Limb (tissue), 2 donors: ENCODE data around the gene FAAP100.

Experiments used
- DNase-seq, 2 donors: peaks; one replicate each; pipeline ENCODE4 v3.0.0-alpha.2; 2016; ENCODE audit errors: extremely low spot score in 2 of 2

Gene FAAP100

DNA sequence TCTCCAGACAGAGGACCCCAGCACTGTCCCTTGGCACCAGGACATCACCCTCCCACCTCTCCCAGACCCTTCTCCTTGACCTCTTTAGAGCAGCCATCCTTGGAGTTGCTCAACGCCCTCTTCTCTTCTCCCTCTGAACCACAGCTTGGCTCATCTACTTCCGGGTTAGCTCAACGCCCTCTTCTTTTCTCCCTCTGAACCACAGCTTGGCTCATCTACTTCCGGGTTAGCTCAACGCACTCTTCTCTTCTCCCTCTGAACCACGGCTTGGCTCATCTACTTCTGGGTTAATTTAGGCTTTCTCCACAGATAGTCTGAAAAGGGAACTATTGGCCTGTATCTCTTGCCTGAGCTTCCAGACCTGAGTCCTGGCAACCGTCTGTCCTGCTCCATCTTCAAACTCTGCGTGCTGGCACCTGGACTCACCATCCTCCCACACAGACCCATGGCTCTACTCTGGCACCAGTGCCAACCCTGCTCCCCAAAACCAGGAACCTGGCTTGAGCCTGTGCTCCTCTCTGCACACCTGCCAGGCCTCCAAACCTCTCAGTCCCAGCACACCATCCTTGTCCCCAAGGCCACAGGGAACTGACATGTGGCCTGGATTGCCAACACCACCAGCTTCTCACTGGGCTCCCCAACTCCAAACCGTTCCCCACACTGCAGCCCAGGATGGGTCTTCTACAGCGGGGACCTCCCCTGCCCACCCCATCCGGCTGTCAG is 25.3 kb upstream of the FAAP100 start:
- DNase-seq: no peak

DNA sequence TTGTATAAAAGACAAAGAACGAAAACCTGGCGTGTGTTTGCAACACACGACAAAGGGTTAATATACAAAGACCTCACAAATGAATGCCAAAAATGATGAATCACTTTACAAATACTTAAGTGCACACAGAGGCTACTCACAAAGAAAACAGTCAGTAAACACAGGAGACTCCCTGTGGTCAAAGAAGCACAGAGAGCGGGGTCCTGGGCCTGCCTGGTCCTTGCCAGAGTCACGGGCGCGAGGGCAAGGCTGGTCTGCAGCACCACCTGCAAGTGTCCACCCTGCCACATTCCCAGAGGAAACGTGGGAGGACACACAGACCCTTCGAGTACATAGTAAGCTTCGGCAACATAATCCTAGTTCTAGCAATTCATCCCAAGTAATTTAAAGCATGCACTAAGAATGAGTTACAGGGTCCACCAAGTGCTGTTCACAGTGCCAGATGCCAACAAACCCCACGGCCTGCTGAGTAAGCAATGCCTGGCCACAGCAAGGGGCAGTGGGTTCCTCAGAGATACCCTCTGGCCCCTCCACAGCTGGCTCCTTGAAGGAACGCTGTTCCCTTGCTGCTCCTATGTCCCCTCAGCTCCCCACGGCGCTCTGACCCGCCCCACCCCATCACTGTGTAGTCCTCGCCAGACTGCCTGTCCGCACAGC is 24.6 kb upstream of the FAAP100 start:
- no peak for DNase-seq

DNA sequence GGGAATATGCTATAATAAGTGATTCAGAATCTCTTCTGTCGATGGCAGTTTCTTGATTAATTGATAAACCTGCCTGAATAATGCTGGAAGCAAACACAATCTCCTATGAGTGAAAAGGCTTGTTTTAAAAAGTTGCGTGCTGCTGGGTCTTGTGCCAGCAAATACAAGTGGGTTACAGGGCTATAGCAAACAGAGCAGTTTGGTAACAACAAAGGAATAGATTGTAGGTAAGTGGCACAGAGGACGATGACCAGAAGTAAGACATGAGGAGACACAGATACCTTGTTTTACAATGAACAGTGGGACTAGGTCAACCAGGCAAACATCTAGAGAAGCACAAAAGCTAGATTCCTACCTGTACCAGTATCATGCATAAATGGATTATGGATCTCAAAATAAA is 23.7 kb upstream of the FAAP100 start:
- DNase-seq: no peak

DNA sequence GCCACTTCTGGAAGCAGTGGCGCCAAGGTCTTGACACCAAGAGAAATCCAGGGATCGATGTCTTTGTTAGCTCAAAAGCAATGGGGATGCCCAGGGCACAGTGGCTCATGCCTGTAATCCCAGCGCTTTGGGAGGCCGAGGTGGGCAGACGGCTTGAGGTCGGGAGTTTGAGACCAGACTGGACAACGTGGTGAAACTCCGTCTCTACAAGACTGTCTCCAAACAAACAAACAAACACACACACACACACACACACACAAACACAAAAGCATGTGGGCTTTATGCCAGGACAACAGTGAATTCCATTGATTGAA is 22.4 kb upstream of the FAAP100 start:
- no peak for DNase-seq

DNA sequence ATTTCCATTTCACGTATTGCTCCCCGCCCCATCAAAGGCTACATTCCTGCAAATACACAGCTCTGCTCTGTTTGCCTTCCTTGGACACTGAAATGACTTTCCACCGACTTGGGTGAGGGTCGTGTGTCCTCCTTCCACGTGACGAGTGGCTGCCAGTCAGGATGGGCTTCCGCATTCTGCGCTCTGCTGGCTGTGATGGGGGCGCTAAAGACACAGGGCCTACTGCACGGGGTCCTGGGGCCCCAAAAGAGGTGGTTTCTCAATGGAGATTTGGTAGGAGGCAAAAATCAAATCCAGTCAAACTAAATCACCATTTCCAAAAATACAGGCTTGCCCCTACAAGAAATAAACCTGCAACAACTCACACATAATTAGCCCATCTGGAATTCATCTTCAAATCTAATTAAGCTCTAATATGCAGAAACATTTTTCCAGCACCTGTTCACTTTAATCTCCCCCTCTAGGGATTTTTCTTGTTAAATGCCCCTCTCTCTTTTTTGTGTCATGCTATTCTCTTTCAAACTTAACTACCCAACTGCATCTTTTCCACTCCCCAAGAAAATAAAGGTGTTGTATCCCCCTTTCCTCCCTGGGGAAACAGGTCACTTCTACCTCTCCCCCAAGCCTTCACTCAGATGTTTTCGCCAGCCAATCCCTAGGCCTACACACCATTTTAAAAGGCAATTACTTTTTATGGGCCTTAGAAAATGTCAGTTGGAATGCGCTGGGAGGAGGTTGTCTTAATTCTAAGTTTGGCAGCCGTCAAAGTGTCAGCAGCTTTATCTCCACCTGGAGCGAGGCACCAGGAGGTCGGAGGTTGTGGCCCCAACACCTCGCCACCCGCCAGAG is 21.9 kb upstream of the FAAP100 start:
- DNase-seq: no peak

DNA sequence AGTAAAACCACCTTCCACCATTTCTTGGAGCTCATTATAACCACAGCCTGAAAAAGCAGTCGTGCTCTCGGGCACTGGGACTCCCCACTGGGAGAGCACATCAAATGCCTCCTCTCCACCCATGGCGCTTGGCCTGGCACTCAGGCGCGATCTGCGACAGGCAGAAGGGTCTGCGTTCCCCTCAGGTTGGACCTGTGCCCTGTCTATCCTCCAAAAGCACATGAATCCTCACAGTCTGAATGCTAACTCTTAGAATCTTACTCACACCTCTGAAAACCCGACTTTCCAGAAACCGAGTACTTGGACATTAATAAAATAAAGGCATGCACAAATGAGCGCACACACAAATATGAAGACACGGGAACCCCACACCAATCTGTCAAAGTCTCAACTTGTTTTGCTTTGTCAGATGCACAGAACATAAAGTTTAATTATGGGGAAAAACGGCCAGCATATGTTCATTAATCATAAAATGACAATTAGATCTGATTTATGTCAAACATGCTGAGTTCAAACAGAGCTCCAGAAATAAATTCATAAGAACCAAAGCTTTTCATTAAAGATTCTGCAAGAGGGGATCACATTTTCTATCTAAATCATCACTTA is 20.5 kb upstream of the FAAP100 start:
- DNase-seq: no peak

DNA sequence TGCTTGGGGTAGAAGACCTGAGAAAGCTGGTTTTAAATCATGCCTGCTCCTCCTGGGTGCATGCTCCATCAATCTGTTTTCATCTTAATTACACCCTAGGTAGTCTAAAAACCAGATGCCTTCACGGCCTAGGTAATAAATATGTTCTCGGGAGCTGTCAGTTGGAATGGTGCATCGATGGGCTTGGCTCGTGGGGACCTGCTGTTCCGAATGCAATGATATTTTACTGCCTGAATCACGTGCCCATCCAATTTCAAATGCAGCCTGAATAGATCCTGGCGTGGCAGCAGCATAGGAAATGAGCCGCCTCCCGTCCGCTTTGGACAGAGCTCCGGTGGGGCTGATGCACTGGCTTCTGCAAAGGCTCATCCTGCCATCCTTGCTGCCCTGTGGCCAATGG is 18.8 kb upstream of the FAAP100 start:
- DNase-seq: no peak

DNA sequence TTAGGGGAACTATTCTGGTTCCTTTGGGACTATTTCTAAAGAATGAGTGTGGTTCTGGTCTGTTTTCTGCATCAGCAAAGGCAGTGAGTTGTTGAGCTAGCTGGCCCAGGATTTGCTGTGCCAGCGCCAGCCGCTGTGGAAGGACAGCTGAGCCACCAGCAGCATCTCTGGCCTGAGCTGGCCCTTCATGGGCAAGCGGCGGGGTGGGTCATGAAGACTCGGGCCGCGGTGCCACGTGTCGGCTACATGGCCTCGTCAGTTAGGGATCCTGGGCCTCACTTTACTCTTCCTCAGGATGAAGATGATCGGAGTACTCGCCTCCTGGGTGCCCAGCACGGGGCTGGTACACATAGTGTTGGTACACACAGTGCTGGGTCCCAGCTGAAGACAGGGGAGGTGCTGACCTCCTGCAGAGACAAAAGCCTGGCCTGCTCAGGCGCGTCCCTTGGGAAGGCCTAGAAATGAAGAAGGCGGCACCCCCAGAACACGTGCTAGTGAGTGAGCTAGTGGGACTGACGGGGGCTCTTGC is 17.9 kb upstream of the FAAP100 start:
- no peak for DNase-seq

DNA sequence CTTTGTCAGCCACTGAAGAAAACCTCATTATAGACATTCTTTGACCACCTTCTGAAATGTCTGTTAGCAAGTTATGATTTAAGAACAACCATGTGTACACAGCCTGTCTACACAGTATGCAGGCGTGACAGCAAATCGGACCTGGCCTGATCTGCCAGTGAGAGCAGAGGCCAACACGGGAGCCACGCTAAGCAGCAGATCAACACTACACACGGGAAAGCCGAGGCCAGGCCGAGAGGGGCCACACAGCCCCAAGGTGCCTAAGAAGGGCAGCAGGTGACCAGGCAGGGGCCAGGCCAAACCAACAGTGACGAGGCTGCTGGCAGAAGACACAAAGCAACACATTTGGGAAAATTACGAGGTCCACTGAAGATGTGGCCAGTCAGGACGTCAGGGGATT is 16.3 kb upstream of the FAAP100 start:
- DNase-seq: no peak

DNA sequence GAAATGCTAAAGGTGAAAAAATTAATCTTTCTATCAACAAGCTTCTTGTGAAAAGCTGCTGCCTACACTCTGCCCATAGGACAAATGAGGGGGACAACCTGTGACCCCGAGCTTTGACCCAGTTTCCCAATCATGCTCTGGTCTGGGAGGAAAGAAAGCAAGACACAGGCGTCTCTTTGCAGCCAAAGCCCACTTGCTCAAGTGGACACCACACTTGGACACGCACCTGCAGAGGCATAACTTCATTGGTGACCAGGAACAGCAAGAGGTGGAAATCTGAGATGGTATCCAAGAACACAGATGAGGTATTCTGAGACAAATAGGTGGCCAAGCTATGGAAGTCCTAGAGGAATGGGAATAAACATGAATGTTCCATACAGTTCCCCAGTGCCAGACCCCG is 15.0 kb upstream of the FAAP100 start:
- DNase-seq: no peak

DNA sequence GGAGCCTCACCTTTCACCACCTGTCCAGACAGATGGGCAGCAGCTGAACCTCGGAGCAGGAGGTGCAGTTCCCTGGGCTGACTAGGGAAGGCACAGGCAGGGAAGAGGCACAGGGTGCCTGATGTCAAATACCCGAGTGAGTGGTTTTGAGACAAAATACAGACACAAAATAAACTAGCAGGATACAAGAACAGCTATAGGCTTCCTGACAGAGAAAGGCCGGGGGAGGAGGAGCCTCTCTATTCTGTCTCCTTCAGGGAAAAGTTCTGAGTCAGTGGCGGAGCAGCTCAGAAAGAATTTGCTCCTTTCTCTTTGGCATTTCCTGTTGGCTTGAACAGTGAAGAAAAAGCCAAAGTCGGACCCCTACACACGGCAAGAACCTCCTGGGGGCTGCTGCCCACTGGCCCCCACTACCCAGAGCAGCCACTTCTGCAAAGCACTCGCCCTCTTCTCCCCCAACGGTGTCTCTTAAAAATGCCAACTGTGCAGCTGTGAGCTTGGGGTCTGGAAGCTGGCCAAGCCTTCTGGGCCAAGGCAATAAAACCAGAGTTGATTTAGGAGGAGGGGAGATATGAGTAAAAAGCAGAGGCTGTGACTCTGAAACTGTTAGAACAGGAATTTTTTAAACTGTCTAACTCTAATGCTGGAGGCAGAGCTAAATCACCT is 14.4 kb upstream of the FAAP100 start:
- DNase-seq: peak; percentile 80 to 87

DNA sequence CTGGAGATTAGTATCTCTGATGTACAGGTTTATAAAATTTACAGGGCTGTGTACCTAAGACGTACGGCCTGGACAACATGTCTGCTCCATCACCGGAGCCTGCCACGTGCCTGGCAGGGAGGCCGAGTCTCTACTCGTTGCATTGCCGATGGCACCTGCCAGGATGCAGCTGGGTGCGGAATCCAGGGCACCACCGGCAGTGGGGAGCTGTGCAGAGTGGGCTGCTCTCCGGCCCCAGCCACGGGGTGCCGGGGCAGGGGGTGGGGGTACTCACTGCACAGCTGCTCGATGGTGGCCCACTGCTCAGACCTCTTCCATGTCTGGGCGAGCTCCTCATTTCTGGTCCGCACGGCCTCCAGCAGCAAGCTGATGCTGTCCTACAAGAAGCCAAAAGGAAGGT is 13.1 kb upstream of the FAAP100 start:
- DNase-seq: no peak

DNA sequence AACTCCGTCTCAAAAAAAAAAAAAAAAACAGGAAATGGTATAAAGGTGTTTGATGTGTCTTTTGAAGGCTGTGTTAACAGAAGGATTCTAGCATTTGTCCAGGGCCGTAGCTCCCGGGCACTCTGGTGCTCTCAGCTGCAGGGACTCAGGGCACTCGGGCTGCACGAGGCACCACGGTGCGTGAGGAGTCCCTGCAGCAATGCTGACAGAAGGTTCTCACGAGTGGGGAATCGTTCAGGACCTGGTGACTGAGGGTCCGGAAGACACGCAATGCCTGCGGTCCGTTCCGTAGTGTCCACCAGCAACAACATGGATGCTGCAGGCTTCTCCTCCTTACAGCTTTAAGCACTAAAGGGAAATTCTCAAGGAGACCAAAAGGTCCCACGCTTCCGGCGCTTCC is 12.6 kb upstream of the FAAP100 start:
- no peak for DNase-seq

DNA sequence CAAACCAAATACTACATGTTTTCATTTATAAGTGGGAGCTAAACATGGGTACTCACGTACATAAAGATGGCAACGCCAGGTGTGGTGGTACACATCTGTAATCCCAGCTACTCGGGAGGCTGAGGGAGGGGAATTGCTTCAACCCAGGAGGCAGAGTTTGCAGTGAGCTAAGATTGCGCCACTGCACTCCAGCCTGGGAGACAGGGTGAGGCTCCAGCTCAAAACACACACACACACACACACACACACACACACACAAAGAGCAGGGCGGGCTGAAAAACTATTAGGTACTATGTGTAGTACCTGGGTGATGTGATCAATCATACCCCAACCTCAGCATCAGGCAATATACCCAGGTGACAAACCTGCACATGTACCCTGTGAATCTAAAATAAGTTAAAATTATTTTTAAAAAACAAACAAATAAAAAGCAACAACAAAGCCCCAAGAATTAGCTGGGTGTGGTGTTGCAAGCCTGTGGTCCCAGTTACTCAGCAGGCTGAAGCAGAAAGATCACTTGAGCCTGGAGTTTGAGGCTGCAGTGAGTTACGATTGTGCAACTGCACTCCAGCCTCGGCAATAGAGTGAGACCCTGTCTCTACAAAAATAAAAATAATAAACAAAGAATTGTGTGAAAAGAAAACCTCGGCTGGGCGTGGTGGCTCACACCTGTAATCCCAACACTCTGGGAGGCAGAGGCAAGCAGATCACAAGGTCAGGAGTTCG is 11.9 kb upstream of the FAAP100 start:
- DNase-seq: no peak

DNA sequence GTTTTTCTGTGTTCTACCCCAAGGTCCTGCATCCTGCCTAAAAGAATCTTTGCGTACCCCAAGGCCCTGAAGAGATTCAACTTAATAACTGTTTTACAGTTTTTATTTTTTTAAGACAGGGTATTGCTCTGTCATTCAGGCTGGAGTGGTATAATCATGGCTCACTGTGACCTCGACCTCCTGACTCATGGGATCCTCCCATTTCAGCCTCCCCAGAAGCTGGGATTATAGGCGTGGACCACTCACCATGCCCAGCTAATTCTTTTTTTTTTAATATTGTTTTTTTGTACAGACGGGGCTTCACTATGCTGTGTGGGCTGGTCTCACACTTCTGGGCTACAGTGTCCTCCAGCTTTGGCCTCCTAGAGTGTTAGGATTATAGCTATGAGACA is 9.3 kb upstream of the FAAP100 start:
- no peak for DNase-seq

DNA sequence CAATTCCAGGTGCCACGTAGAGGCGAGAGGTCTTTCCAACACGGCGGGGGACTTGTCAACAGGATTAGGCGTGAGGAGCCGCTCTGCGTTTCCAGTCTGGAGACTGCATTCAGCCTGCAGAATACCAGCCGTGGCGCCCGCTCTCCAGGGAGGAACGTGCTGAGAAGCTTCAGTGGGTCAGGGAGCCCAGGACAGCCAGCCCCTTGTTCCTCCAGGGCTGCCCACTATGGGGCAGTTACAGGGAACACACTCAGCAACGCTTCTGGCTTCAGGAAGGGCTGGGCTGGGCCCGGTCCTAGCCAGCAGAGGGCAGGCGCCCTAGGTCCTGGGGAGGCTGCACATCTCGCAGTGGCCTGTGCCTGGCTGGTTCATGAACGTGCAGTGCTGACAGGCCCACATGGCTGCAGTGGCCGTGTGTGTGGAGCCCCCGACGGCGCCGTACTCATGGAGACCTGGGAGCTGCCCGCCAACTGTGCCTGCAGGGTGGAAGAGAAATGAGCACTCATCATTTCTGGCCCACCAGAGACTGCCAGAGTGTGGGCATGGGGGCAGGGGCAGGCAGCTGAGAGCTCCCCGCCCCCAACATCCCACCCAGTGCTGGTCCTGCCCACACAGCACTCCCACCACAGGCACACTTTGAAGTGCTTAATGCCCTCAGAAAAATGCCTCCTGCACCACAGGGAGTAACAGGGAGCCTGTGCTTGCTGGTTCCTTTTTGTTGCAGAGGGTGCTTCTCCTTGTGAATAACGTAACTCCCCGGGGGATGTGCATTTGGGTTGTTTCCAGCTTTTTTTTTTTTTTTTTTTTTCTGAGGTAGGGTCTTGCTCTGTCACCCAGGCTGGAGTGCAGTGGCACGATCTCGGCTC is 7.0 kb upstream of the FAAP100 start:
- no peak for DNase-seq

DNA sequence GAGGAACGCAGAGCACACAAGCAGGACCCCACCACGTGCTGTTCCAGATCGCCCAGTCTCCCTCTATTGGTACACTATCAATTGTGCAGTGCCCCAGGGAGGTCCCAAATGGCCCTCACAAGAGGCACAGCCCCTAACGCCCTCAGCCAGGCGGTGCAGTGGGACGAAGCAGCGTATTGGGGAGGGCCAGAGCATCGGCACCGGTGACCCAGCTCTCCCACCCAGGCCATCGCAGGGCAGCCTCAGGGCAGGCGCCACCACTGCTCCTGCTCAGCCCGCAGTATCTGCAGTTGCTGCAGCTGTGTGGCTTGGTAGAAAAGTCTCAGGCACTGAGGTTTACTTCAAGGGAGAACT is 5.9 kb upstream of the FAAP100 start:
- DNase-seq: no peak

DNA sequence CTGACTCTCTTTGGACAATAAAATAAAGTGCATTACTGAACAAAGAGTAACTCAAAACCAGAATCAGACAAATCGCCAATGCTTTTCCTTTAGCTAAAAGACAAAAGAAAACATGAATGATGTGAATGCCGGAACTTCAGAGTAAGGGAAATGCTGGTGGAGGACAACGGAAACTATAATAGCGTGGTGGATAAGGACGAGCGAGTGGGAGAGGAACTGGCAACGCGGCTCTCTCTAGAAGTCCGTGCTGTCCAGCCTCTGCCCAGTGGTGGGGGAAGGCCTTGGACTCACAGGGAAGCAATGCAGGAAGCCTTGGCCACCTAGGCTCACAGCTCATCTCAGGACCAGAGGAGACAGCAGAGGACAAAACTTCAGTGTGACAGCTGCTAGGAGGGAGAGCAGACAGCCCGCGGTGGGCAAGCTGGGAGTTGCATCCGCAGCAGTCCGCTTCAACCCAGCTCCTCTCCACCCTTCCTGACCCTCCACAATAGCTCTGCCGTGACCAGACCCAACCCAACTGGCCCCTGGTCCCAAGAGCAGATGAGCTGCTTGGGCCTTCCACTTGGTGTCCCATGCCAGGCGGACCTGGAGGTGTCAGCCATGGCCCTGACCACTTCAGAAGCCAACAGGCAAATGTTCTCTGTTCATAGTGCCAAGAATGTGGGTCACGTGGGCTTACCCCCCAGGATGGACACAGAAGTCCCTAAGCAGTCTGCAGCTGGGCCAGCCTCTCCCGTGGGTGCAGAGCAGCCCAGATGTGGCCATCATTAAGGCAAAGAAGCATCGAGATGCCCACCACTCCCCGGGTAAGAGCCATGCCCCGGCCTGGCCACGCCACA is 5.3 kb upstream of the FAAP100 start:
- no peak for DNase-seq

DNA sequence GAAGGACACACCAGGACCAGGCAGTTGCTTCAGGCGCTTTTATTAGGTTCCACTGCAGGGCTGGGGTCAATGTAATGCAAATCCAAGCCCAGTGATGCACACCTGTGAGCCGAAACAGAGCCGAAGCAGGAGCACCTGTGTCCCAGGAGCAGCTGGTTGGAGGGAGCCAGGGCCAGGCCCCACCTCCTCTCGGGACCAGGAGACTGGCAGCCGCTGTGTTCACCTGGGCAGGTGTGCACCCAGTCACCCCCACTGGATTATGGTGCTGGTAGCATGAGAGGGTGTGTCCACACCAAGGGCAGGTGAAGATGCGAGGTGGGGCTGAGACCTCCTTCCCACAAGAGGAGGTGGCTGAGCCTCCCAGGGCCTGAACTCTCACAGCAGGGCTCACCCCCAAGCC is 4.7 kb upstream of the FAAP100 start:
- DNase-seq: no peak
